Calu3 (cell line): Measurements from ENCODE around the gene ETV2. TPM values are rescaled to one million over a fixed set of nuclear protein-coding genes. Genes with fewer than 3 reads are reported as not detected.
"Not testable (repeated sequence)": the region's sequence is repeated elsewhere in the genome, so short reads cannot be mapped to it uniquely, and the experiment has no call there.

Experiments used
- BruUV-seq: library from RNA; stranded (reverse); fragments of 400-500 nt; replicated peaks from 2 replicates; lab custom pipeline; 2021; lab: Mats Ljungman, UMichigan
- CTCF ChIA-PET: fragments of 300-600 bp; sonication (Branson Sonifier 250); formaldehyde crosslinking; loops from one replicate; lab custom pipeline; 2022; ENCODE audit warnings: antibody characterized with exemption; lab: Charles Lee
- DNase-seq: peaks from one replicate; pipeline ENCODE4 v3.0.0; 2022
- H3K27ac Mint-ChIP-seq: one replicate; pipeline ENCODE4 v1.8.0; 2022; ENCODE audit warnings: mixed read lengths; ENCODE audit not compliant: unreplicated experiment
- H3K27me3 Mint-ChIP-seq: one replicate; pipeline ENCODE4 v1.8.0; 2022; ENCODE audit warnings: mixed read lengths; ENCODE audit not compliant: unreplicated experiment
- H3K36me3 Mint-ChIP-seq: one replicate; pipeline ENCODE4 v1.8.0; 2022; ENCODE audit warnings: mild to moderate bottlenecking, moderate library complexity, mixed read lengths; ENCODE audit not compliant: insufficient read depth, unreplicated experiment
- H3K4me1 Mint-ChIP-seq: one replicate; pipeline ENCODE4 v1.8.0; 2022; ENCODE audit warnings: mild to moderate bottlenecking, low read depth, mixed read lengths; ENCODE audit not compliant: unreplicated experiment
- H3K4me3 Mint-ChIP-seq: one replicate; pipeline ENCODE4 v1.8.0; 2022; ENCODE audit warnings: mild to moderate bottlenecking, low read depth, moderate library complexity, mixed read lengths; ENCODE audit not compliant: unreplicated experiment
- H3K9me3 Mint-ChIP-seq: one replicate; pipeline ENCODE4 v1.8.0; 2022; ENCODE audit warnings: low read depth, mixed read lengths; ENCODE audit not compliant: unreplicated experiment
- CTCF ChIP-seq: fragments of 200-600 bp; IDR thresholded peaks from one replicate; pipeline ENCODE4 v1.8.0; 2022; ENCODE audit warnings: antibody characterized with exemption; ENCODE audit not compliant: unreplicated experiment
- intact Hi-C: fragments of 100-400 bp; cut with micrococcal nuclease; formaldehyde crosslinking; loops from one replicate; pipeline ENCODE4 v1.10.0; 2022; ENCODE audit not compliant: unreplicated experiment
- total RNA-seq: library from RNA; stranded (reverse); gene quantifications from 2 replicates; pipeline ENCODE4 v1.2.3, GENCODE V29; 2022

Gene ETV2
- total RNA-seq, 1 experiment from 2014 or later: 1.3 TPM

DNA sequence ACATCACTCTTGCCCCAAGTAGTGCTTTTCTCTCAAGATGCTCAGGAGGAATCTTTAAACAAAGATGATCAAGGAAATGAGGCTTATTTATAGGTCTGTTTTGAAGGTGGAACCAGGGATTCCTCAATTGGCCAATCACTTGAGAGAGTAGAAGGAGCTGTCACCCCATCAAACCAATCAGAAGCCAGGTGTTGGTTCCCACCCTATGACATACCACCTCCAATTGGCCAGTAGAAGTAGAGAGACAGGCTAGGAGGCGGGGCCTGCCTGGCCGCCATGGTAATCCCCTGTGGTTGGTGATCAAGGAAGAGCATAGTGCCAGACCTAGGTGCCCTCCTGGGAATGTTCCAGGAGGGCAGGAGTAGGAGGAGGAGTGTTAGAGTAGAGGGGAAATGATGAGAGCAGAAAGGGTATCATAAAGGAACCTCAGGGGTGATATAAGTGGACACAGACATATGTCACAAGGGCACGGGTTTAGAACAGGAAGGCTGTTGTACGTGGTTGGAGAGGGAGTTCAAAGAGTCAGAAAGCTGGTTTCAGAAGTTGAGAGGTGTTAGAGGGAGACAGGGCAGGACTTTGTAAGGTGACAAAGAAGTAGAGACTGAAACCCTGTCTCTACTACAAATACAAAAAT lies 45.1 kb upstream of the ETV2 start:
- CTCF ChIA-PET: interaction anchor here (0.7 kb wide), 2 partner anchors 157 to 291 kb away, joined by 4 read pairs; no protein-coding TSS in a partner anchor
- no TSS peak for BruUV-seq
- Mint-ChIP-seq H3K36me3 (no peaks in the 10 kb centered on the region), H3K27me3 (peaks cover 26% of the 10 kb centered on the region), H3K4me3 (no peak overlapping the region), H3K4me1 (no peaks in the 10 kb centered on the region), H3K9me3 (peaks cover 4% of the 10 kb centered on the region), H3K27ac (no peak overlapping the region)
- intact Hi-C loops: no loop called here
- TF ChIP-seq CTCF: no peak
- no peak for DNase-seq

- H3K4me1 Mint-ChIP-seq: peaks cover 8% of the 10 kb centered on the region
- DNase-seq: no peak
- no peak overlapping the region for H3K4me3 Mint-ChIP-seq
- H3K36me3 Mint-ChIP-seq: peaks cover 6% of the 10 kb centered on the region
- H3K9me3 Mint-ChIP-seq: peaks cover 7% of the 10 kb centered on the region
- no TSS peak for BruUV-seq
- H3K27ac Mint-ChIP-seq: no peak overlapping the region
- CTCF ChIA-PET: no interaction called here
- H3K27me3 Mint-ChIP-seq: peaks cover 11% of the 10 kb centered on the region
- no peak for TF ChIP-seq CTCF
- intact Hi-C loops: no loop called here
Observed at GRCh38 chr19:35601971-35602370, 39.6 kb upstream of the ETV2 start.

DNA sequence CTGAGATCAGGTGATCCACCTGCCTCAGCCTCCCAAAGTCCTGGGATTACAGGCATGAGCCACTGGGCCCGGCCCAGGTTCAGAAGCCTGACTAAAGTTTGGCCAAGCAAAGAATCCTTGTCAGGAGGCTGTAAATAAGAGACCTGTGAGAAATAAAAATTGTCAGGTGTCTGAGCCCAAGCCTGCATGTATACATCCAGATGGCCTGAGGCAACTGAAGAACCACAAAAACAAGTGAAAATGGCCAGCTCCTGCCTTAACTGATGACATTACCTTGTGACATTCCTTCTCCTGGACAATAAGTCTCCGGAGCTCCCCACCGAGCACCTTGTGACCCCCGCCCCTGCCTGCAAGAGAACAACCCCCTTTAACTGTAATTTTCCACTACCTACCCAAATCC lies 37.1 kb upstream of the ETV2 start:
- H3K4me3 Mint-ChIP-seq, BruUV-seq, H3K9me3 Mint-ChIP-seq: not testable (repeated sequence)

GRCh38 chr19:35607170-35607569 lies 34.4 kb upstream of the ETV2 start:
- intact Hi-C loops, H3K9me3 Mint-ChIP-seq, H3K4me3 Mint-ChIP-seq, BruUV-seq, DNase-seq, H3K4me1 Mint-ChIP-seq, H3K36me3 Mint-ChIP-seq, H3K27me3 Mint-ChIP-seq, H3K27ac Mint-ChIP-seq: not testable (repeated sequence)
- CTCF ChIA-PET: interaction anchor here (0.6 kb wide), 1 partner anchor 49 kb away, joined by 6 read pairs; no protein-coding TSS in a partner anchor

More for the DNA sequence above, 37.1 kb upstream of the ETV2 start:
- H3K4me1 Mint-ChIP-seq, intact Hi-C loops, CTCF ChIA-PET, H3K36me3 Mint-ChIP-seq, DNase-seq, H3K27me3 Mint-ChIP-seq: not testable (repeated sequence)
- H3K27ac Mint-ChIP-seq: peak overlapping the region; percentile 43

GRCh38 chr19:35607661-35608060 lies 33.9 kb upstream of the ETV2 start:
- H3K36me3 Mint-ChIP-seq: peaks cover 14% of the 10 kb centered on the region
- no peak overlapping the region for H3K27ac Mint-ChIP-seq
- no peak for TF ChIP-seq CTCF
- H3K4me1 Mint-ChIP-seq: peaks cover 8% of the 10 kb centered on the region
- CTCF ChIA-PET: no interaction called here
- H3K27me3 Mint-ChIP-seq: no peaks in the 10 kb centered on the region
- BruUV-seq: no TSS peak
- peaks cover 9% of the 10 kb centered on the region for H3K9me3 Mint-ChIP-seq
- H3K4me3 Mint-ChIP-seq: no peak overlapping the region
- DNase-seq: no peak
- intact Hi-C loops: no loop called here
